GM19025 (cell line): Measurements from ENCODE around the gene THY1.
"Not testable (repeated sequence)": the region's sequence is repeated elsewhere in the genome, so short reads cannot be mapped to it uniquely, and the experiment has no call there.

Experiments used
- ATAC-seq: cut with Tn5 transposase; IDR thresholded peaks from one replicate; pipeline ENCODE4 v1.9.1; 2021; ENCODE audit warnings: mild to moderate bottlenecking, low read depth, moderate library complexity; ENCODE audit not compliant: unreplicated experiment

THY1 gene

DNA sequence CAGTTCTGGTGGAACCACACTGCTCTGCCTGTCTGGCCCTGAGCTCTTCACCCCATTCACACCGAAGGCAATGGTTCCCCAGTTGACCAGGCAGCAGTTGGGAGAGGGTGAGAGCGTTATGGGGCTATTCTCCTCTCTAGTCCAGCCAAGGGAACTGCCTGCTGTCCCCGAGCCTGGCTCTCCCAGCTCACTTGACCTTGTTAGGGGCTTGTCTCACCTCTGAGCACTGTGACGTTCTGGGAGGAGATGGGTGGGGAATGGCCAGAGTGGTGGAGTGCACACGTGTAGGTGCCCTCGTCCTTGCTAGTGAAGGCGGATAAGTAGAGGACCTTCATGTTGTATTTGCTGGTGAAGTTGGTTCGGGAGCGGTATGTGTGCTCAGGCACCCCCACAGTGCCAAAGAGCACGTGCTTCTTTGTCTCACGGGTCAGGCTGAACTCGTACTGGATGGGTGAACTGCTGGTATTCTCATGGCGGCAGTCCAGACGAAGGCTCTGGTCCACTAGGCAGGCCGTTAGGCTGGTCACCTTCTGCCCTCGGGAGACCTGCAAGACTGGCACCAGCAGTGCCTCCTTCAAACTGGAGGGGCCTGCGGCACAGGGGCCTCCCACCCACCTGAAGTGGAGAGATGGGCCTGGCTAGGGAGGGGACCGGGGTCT is 3.0 kb downstream of the THY1 start:
- no peak for ATAC-seq

DNA sequence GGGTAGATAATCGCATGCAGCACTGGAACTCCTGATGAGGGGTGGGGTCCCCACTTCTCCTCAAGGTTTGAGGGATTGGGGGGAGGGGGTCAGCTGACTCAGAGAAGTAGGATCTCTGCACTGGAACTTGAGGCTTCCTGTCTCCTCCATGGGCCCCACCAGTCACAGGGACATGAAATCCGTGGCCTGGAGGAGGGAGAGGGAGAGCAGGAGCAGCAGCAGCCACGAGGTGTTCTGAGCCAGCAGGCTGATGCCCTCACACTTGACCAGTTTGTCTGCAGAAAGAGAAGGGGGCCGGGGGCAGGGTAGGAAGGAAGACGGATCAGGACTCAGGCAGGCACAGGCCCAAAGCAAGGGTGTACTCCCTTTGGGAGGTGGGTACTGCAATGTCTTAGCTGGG is 3.7 kb downstream of the THY1 start:
- no peak for ATAC-seq

DNA sequence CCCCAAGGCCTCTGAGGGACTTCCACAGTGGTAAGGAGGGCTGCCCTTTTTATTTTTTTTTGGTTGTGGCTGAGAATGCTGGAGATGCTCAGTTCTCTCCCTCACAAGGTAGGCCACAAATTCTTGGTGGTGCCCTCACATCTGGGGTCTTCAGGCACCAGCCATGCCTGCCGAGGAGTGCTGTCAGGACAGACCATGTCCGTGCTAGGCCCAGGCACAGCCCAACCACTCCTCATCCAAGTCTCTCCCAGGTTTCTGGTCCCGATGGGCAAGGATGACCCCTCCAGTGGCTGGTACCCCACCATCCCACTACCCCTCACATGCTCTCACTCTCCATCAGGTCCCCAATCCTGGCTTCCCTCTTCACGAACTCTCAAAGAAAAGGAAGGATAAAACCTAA is 4.2 kb downstream of the THY1 start:
- no peak for ATAC-seq

DNA sequence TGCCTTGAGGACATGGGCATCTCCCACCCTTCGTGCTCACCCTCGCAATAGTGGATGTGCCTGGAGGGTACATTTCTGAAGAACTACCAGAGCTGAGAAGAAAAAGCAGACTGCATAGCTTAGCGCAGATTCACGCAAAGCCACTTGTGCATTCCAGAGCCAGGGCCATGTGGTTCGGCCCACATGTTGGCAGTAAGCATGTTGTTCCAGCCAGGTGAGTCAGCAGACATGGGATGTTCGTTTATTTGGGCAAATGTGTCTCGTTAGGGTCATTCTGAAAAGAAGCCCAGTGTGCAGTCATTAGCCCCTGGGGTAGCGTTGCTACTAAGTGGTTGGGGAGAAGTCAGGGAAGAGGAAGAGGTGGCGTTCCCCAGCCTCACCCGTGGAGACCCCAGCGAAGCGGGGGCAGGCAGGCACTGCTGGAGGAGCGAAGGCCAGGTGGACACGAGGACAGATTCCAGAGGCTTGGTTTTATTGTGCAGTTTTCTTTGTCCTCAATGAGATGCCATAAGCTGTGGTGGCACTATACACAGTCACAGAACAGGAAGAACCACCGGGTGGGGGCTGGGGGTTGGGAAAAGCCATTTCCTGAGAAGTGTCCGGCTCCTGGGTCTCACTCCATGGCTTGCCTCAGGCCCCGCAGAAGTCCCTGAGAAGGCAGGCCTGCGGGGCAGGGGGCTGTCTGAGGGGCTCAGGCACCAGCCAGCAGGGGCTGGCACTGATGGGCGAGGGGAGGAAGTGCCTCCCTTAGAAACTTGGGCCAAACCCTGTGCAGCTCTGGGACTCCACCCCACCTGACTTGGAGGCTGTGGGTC is 5.0 kb downstream of the THY1 start:
- ATAC-seq = no peak

DNA sequence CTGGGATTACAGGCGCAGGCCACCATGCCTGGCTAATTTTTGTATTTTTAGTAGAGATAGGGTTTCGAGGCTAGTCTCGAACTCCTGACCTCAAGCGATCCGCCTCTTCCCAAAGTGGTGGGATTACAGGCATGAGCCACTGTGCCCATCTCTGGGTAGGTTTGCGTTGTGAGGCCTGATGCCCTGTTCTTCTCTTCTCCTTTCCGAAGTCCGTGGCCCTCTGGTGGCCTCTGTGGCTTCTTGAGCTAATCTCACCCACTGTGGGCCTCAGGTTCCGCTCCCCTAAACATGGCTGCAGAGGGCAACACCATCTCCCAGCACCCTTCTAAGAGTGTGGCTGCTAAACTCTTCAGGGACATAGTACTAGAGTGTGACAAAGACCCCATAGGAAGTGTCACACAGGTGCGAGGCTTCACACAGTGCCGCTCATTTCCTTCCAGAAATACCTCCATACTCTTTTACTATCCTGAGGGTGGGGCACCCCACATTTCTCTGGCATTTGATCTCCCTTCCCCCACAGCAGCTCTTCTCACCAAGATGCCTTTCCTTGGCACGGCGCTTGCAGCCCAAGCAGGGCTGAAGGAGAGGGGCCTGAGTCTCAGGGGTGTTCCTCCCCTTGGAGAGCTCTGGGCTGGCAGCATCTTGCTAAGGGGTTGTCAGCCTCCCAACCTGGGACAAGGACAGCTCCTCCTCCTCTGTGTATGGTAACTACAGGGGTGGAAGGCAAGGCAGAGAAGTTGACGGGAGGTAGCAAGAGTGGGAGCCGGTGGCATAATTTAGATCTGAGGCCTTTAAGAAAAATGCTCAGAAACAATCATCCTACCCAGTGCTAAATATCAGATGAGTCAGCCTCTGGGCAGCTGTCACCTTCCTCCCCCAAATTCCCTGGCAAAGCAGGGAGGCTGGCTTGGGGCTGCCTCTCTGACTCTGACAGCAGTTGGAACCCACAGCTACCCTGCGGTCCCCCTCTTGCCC is 6.1 kb downstream of the THY1 start:
- no peak for ATAC-seq

DNA sequence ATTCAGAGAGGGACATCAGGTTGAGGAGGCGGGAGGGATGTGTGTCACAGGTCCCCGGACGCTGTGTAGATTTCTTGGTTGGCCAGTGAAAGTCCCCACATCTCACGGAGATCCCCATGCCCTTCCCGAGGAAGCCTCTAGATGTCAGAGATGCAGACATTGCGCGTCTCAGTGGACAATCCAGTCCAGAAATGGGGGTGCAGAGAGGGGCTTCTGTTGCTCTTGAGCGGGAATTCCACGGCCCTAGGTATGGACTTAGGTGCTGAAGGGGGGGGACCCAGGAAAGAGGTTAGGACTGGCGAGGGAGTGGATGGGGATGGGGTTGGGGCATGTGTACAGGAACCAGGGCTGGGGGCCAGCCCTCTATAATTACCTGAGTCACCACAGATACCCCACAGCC is 7.0 kb downstream of the THY1 start:
- no peak for ATAC-seq

DNA sequence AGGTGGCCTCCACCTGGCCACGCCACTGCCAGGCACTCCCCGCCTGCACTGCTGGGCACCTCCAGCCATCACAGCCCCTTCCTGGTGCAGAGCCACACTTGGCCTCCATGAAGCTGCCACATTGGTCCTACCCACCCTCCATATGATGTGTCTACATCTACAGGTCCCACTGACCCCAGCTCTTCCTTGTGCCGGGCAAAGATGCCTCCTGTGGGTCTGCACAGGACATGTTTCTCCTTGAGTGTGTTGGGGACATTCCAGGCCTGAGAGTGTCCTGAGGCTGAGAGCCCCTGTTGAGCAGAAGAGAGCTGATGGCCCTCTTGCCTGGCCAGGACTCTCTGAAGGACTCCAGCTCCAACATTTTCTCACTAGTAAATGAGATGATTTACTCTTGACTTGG is 7.5 kb downstream of the THY1 start:
- no peak for ATAC-seq

DNA sequence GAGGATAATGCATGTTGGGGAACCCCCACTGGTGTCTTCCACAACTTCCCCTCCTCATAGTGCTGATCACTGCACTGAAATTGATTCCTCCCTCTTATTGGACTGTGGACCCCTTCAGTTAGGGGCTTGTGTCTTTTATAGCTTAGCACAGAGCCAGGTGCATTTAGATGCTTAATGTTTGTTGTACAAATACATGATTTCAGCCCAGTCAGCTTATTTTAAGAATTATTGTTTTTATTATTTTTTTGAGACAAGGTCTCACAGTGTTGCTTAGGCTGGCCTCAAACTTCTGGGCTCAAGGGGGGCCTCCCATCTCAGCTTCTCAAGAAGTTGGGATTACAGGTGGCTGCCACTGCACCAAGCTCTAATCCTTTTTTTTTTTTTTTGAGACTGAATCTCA is 8.2 kb downstream of the THY1 start:
- no peak for ATAC-seq

DNA sequence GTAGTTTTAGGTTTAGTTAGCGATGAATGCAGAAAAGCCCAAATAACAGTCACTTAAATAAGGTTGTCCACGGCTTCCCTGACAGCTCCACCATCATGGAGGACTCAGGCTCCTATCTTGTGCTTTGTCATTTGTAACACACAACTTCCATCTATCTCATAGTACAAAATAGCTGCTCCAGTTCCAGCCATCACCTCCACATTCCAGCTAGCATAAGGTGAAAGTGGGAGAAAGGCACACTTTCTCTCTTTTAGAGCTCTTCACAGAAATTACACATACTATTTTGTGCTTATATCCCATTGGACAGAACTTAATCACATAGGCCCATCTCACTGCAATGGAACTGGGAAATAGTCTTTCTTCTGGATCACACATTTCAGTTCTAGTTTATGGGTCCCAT is 8.7 kb downstream of the THY1 start:
- no peak for ATAC-seq

DNA sequence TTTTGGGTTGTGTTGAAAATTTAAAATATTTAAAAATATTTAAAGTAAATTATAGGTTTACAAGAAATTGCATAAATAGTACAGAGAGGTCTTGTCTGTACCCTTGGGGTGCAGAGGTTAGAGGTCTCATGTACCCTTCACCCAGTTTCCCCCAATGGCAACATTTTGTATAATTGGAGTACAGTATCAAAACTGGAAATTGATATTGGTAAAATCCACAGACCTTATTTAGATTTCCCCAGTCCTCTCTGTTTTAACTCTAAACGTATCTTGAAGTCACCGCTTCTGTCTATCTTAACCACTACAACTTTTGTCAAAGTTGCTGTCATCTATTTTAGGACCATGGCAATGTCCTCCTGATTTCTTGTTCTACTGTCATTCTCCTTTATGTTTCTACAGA is 10.9 kb downstream of the THY1 start:
- no peak for ATAC-seq

DNA sequence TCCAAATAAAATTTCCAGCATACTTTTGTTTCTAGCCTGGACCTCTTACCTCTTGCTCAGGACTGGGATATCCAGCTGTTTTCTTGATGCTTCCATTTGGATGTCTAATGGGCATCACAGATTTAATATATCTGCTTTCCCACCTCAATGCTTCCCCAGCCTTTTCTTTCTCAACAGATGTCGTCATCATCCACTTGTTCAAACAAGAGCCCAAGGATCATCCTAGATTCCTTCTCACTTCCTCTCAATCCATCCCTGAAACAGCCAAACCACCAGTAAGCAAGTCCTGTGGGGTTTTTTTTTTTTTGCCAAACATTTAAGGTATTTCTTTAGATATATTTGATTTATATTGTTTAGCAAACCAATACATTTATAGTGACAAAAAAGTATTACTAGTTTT is 12.5 kb downstream of the THY1 start:
- ATAC-seq = no peak

DNA sequence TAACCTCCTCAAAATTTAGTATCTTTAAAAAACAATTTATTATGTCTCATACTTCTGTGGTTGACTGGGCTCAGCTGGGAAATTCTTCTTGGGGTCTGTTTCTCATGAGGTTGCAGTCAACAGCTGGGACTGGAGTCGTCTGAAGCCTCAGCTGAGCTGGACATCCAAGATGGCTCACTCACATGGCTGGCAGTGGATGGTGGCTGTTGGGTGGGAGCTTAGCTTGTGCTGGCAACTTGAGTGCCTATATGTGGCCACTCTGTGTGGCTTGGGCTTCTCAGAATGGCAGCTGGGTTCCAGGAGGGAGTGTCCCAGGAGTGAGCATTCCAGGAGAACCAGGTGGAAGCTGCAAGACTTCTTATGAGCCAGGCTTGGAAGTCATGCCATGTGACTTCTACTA is 13.2 kb downstream of the THY1 start:
- no peak for ATAC-seq

DNA sequence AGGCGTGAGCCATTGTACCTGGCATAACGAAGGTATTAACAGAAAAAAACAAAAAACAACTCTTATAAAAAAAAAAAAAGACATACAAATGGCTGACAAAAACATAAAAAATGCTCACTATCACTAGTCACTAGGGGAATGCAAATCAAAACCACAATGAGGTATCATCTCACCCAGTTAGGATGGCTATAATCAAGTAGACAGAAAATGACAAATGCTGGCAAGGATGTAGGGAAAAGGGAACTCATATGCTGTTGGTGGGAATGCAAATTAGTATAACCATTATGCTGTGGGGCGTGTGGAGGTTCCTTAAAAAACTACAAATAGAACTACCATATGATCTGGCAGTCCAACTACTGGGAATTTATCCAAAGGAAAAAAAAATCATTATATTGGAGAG is 17.0 kb downstream of the THY1 start:
- no peak for ATAC-seq

DNA sequence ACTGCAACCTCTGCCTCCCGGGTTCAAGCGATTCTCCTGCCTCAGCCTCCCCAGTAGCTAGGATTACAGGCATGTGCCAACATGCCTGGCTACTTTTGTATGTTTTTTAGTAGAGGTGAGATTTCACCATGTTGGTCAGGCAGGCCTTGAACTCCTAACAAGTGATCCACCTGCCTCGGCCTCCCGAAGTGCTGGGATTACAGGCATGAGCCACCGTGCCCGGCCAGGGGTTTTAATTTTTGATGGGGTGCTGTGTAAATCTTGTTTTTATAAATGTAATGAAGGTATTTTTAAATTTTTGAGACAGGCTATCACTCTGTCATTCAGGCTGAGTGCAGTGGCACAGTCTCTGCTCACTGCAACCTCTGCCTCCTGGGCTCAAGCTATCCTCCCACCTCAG is 17.5 kb downstream of the THY1 start:
- ATAC-seq = not testable (repeated sequence)

DNA sequence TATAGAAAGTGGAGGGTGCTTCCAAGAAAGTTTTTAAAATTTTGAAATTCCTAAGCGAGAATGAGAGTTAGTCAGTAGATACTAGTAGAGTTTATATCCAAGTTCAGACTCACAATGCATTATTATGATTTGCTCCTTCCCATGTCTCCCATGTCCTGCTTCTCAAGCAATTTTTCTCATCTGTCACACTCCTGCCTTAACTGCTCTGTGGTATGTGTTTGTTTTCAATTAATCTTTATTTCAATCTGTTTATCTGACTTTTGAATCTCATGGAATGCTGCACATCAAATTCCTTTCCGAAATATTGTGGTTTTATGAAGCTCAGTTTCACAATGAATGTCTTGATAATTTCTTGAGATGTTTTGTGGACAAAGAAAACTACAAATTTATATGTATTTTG is 18.1 kb downstream of the THY1 start:
- ATAC-seq = no peak

DNA sequence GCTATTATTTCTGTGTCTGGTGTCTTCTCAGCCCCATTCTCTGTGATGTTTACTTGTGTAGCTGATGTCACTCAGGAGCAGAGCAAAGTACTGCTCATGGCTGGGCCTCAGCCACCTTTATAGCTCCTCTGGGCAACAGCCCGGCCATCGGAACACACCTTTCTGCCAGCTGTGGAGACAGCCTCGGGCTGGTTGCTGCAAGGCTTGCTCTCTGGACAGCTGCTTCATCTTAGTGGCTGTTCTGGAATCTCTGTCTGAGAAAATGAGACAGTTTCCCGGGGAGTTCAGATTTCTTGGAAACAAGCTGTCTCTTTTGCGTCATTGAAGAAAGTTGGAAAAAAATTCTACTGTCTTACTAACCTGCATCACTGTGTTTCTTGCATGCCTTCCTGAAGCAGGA is 20.0 kb downstream of the THY1 start:
- ATAC-seq = no peak

DNA sequence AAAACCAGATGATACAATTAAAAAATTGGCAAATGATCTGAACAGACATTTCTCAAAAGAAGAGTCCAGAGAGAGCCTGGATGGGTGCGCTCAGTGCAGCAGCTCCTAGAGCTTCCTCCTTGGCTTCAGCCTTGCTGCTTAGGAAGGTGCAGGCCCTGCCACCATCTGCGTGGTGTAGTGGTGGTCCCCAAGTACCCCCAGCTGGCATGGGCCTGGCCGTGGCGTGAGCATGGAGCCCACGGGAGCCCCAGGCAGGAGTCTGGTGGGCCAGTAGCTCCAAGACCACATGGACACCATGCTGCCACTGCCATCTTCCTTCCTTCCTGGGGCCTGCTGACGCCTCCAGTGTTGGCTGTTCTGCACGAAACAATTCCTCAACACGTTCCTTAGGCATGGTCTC is 20.5 kb downstream of the THY1 start:
- no peak for ATAC-seq

DNA sequence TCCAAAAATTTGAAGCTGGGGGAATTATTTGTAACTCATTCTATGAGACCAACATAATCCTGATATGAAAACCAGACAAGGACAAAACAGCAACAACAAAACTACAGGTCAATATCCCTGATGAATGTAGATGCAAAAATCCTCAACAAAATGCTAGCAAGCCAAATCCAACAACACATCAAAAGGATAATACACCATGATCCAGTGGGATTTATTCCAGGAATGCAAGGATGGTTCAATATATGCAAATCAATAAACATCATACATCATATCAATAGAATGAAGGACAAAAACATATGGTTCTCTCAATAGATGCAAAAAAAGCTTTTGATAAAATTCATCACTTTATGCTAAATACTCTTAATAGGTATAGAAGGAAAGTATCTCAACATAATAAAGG is 22.1 kb downstream of the THY1 start:
- no peak for ATAC-seq

DNA sequence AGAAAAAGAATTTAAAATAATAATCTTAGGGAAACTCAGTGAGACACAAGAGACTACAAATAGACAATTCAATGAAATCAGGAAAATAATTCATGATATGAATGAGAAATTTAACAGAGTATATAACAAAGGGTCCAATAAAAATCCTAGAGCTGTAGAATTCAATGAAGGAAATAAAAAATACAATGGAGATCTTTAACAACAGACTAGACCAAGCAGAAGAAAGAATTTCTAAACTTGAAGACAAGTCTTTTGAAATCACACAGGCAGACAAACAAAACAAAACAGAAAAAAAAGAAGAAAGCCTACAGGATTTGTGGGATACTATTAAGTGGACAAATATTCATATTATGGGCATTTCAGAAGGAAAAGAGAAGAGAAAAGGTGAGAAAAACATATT is 25.2 kb downstream of the THY1 start:
- no peak for ATAC-seq

DNA sequence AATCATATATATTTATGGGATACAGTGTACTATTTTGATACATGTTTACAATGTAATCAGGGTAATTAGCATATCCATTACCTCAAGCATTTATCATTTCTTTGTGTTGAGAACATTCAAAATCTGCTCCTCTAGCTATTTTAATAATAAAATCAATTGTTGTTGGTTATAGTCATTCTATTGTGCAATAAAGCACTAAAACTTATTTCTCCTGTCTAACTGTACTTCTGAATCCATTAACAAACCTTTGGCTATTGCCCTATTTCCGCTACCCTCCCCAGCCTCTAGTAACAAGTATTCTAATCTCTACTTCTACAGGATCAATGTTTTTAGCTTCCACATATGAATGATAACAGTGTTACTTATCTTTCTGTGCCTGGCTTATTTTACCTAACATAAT is 26.1 kb downstream of the THY1 start:
- no peak for ATAC-seq

DNA sequence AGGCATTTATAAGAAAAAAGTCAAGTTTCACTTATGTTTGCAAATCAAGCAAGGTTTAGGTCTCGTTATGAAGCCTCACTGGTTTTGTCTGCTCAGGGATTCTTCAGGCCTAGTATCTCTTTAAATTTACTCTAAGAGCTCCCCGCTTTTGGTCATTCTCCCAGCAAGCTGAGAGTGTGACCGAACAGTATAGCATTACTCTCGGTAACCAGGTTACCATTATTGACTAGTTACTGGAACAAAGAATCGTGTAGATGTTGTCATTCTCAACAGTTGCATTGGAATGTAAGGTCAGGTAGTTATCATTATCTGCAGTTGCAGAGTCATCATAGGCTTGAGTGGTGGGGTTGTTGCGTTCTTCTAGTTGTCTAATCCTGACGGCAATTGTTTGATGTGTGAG is 31.7 kb downstream of the THY1 start:
- ATAC-seq = no peak
